HEK293 (cell line): Measurements from ENCODE around the gene TSC2.
"Not testable (repeated sequence)": the region's sequence is repeated elsewhere in the genome, so short reads cannot be mapped to it uniquely, and the experiment has no call there.

Experiments
- CTCF ChIP-seq: fragments of 450-650 bp; formaldehyde crosslinking; IDR thresholded peaks from 2 replicates; pipeline ENCODE4 v1.5.1; 2016; ENCODE audit warnings: missing biosample characterization, missing genetic modification characterization
- OSR2 ChIP-seq: fragments of 450-650 bp; formaldehyde crosslinking; IDR thresholded peaks from 2 replicates; pipeline ENCODE4 v1.5.1; 2016; ENCODE audit warnings: missing biosample characterization, missing genetic modification characterization
- OVOL3 ChIP-seq: fragments of 450-650 bp; formaldehyde crosslinking; IDR thresholded peaks from 2 replicates; pipeline ENCODE4 v1.5.1; 2016; ENCODE audit warnings: missing biosample characterization, missing genetic modification characterization
- ZNF19 ChIP-seq: fragments of 450-650 bp; formaldehyde crosslinking; IDR thresholded peaks from 2 replicates; pipeline ENCODE4; 2016; ENCODE audit warnings: missing biosample characterization, missing genetic modification characterization, low read depth
- ZSCAN30 ChIP-seq: fragments of 450-650 bp; IDR thresholded peaks from 2 replicates; pipeline ENCODE4 v1.5.1; 2018; ENCODE audit warnings: missing biosample characterization, mild to moderate bottlenecking, missing genetic modification characterization, moderate library complexity

- TF ChIP-seq OSR2; CTCF (tag by site-specific recombination); ZNF19 (tag by site-specific recombination); ZSCAN30 (tag by site-specific recombination); OVOL3 (tag by site-specific recombination): not testable (repeated sequence)
These were observed 79.3 kb downstream of the TSC2 start for GRCh38 chr16:2126928-2127556.
